ENCODE data around the gene ANKRD35. TPM values are rescaled to one million over a fixed set of nuclear protein-coding genes. Genes with fewer than 3 reads are reported as not detected.

ANKRD35 gene
- total and polyA plus RNA-seq, 9 of the 15 experiments (the other 6 are each of a cell fraction or from before 2014, with no cell fraction given) = 0.07 to 0.14 (median 0.07) TPM; not detected in 5

GRCh38 chr1:145823565-145824498 lies 61.8 kb downstream of the ANKRD35 start, which contains the start of the genes POLR3C and RNF115 (continued):
- TF ChIP-seq TFAP4 (CRISPR knock-in tag; IDR thresholded peaks at IDR 0.05; ENCODE audit: borderline replicate concordance) (peak; percentile 75; the same call in 1 of the 2 replicates), RFX7 (CRISPR knock-in tag; IDR thresholded peaks at IDR 0.05) (no peak), NCOA2 (IDR thresholded peaks at IDR 0.05; ENCODE audit: partially characterized antibody in 2 of 2) (no peak), EP400 (IDR thresholded peaks at IDR 0.05) (peak; percentile 94), E2F3 (CRISPR knock-in tag; IDR thresholded peaks at IDR 0.05) (peak; percentile 77), PATZ1 (CRISPR knock-in tag; IDR thresholded peaks at IDR 0.05; ENCODE audit: borderline replicate concordance) (no peak), ZBTB12 (CRISPR knock-in tag; IDR thresholded peaks at IDR 0.05) (no peak), TAF7 (tag; IDR thresholded peaks at IDR 0.05) (peak; percentile 91), KAT7 (CRISPR knock-in tag; IDR thresholded peaks at IDR 0.05; ENCODE audit: borderline replicate concordance) (peak; percentile 90), ZZZ3 (IDR thresholded peaks at IDR 0.05) (peak; percentile 78; the same call in 1 of the 2 replicates), CC2D1A (IDR thresholded peaks at IDR 0.05) (peak; percentile 25; the same call in 1 of the 2 replicates), HBP1 (CRISPR knock-in tag; IDR thresholded peaks at IDR 0.05) (no peak), PHF21A (IDR thresholded peaks at IDR 0.05; ENCODE audit: borderline replicate concordance, low read depth) (no peak), ZNF347 (CRISPR knock-in tag; IDR thresholded peaks at IDR 0.05; ENCODE audit: low read depth) (no peak), HOXB6 (CRISPR knock-in tag; IDR thresholded peaks at IDR 0.05; ENCODE audit: borderline replicate concordance) (no peak), SAFB2 (IDR thresholded peaks at IDR 0.05; ENCODE audit: borderline replicate concordance, low read depth, low read length, severe bottlenecking) (no peak), ELF4 (CRISPR knock-in tag; IDR thresholded peaks at IDR 0.05) (no peak), EHMT2 (IDR thresholded peaks at IDR 0.05) (no peak), POLR2A (conservative IDR thresholded peaks at IDR 0.05) (peak; percentile 90), ZFP30 (CRISPR knock-in tag; IDR thresholded peaks at IDR 0.05; ENCODE audit: borderline replicate concordance) (no peak), BHLHE40 (IDR thresholded peaks at IDR 0.05; ENCODE audit: low read length) (peak; percentile 97), ID3 (CRISPR knock-in tag; IDR thresholded peaks at IDR 0.05) (no peak), ID3 (tag; IDR thresholded peaks at IDR 0.05) (peak; percentile 69; the same call in 1 of the 2 replicates)
